Fibroblast of mammary gland (primary cell): ENCODE results near the gene AFF3.

ENCODE experiments used
- DNase-seq: peaks from one replicate; pipeline ENCODE4 v3.0.0-alpha.2; 2010; ENCODE audit warnings: low read depth
- H3K4me3 ChIP-seq: 2 replicates; pipeline ENCODE4 v1.5.1; 2011; ENCODE audit warnings: low read depth, mild to moderate bottlenecking, low read length, moderate library complexity; ENCODE audit not compliant: control insufficient read depth
- TF ChIP-seq, protein P1 (sequence below): conservative IDR thresholded peaks from 2 replicates; pipeline ENCODE4 v1.5.1; 2011; ENCODE audit warnings: low read depth, low read length, inconsistent platforms; ENCODE audit not compliant: control insufficient read depth, insufficient read depth

Gene AFF3

DNA sequence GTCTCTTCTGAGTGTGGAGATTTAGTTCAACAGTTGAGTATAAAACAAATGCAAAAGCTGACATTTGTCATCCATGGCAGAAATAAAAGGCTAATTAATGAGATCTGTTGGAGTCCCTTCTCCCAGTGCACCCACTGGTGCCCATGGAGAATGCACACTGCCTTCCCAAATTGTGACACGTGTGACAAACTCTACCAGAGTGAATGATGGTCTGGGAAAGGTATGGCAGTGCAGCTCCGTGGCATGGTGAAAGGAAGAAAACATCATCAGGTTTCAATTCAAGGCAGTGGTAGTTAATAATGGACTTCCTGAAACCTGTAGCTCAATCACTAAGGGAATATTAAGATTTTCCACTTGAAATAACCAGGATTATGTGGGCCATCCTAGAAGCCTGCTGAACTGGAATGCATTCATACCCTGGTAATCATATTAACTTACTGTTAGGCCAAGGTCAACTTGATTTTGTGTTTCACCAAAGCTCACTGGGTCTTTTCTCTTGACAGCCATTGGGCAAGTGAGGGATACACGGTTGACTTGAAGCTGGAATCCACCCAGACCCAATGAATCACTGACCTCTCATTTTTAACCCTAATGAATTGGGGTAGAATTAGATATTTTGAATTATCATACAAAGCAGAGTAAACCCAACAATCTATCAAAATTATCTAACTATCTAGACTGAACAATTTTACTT, 167.6 kb downstream of the AFF3 start:
- peak; percentile 64 for DNase-seq
- TF ChIP-seq, protein P1, sequence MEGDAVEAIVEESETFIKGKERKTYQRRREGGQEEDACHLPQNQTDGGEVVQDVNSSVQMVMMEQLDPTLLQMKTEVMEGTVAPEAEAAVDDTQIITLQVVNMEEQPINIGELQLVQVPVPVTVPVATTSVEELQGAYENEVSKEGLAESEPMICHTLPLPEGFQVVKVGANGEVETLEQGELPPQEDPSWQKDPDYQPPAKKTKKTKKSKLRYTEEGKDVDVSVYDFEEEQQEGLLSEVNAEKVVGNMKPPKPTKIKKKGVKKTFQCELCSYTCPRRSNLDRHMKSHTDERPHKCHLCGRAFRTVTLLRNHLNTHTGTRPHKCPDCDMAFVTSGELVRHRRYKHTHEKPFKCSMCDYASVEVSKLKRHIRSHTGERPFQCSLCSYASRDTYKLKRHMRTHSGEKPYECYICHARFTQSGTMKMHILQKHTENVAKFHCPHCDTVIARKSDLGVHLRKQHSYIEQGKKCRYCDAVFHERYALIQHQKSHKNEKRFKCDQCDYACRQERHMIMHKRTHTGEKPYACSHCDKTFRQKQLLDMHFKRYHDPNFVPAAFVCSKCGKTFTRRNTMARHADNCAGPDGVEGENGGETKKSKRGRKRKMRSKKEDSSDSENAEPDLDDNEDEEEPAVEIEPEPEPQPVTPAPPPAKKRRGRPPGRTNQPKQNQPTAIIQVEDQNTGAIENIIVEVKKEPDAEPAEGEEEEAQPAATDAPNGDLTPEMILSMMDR, result no peak
- no peak overlapping the region for H3K4me3 ChIP-seq

GRCh38 chr2:99974275-99974674, 168.1 kb downstream of the AFF3 start:
- no peak overlapping the region for H3K4me3 ChIP-seq
- TF ChIP-seq, protein P1, result no peak
- peak; percentile 23 for DNase-seq

DNA sequence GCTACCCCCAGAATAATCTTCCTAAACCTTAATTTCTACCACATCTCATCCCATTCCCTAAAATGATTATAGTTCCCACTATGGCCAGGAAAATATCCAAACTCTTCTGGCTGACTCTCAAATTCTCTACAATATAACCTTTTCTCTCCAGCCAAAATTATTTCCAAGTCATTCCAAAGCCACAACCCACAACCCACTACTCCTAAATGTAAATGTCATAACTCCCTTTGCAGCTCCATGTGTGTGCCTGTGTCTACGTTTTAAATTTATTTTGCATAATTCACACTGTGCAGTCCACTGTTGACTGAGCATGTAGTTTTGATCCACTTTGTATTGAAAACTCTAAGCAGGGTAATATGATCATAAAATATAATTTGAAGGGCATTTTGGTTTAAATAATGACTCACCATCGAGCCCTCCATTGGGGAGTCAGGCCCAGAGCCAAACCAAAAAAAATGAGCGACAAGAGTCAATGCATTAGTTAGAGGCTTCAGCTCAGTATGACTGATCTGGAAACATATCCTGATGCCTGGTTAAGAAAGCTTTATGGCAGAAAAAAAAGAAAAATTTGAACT, 171.0 kb downstream of the AFF3 start:
- DNase-seq, result peak; percentile 24
- TF ChIP-seq, protein P1, result no peak
- no peak overlapping the region for H3K4me3 ChIP-seq

DNA sequence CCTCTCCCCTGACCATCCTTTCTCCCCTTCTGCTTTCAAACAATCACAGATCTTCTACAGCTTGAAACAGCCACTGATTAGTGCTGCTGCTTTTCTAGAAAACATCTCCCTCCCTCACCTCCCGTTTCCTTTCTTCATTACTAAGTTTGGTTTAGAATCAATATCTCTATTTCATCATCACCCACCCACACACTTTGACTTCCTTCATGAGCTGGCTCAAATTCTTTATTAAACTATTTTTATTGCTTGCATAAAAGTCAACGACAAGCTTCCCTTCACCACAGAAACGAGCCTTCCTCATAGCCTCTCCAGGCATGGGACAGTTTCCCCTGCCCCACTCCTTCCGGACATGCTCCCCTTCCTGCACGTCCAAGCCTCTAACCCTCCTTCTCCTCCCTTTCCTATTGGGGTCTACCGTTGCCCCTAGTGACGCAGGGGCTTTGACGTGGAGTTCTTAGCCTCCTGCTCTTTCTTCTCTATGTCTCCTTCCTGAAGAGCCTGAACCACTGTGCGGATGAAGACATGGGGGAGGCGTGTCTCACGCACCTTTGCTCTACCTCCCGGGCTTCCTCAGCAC, 172.0 kb downstream of the AFF3 start:
- H3K4me3 ChIP-seq, result no peak overlapping the region
- TF ChIP-seq, protein P1, result no peak
- peak; percentile 50 for DNase-seq

DNA sequence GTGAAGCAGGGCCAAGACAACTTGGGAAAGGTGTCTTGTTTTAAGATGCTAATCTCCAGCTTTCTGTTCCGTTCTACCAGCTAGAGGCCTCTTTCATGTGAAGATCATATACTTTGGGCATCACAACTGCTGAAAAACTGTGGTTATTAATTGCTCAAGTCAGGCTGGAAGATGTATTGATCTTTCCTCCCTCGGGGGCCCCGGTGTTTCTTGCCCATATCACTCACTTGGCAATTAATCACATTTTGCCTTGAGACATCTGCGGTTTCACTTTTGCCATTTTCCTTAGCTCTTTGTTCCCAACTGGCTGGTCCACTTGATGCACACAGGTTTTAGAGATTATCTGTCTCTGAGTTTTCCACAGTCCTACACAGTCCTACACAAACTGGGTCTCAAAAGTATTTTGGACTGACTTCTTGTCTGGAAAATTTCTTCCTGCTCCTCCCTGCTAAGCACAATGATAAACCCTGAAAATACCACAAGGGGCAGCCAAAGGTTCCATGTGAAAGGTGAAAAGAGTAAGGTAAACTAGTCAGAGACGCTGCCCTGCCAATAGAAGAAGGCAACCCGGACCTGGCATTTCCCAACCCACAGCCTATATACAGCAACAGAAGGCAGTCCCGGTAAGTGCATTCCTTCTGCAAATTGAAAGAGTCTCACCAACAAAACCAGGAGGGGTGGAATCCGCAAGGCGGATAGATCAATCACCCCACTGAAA, 181.0 kb downstream of the AFF3 start:
- TF ChIP-seq, protein P1, result no peak
- no peak for DNase-seq
- no peak overlapping the region for H3K4me3 ChIP-seq

DNA sequence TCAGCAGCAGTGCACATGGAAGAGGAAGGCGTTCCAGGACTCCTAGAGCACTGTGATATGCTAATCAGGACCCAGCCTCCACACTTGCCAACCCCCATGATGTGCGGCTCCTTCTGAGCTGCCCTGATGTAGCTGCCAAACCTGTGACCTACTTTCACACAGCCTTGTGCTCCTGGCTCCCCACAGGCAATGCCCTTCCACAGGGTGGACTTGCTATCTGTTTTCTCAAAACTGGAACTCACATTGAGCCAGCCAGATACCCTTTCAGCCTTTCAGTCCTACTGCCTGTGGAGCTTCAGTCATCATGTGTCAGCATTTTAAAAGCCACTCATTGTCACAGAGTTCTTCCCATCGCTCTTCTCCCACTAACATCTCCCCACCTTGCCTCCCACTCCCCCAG, 181.6 kb downstream of the AFF3 start:
- TF ChIP-seq, protein P1, result no peak
- DNase-seq, result no peak

More for the DNA sequence above, 181.6 kb downstream of the AFF3 start:
- no peak overlapping the region for H3K4me3 ChIP-seq
